Esophagus squamous epithelium (tissue), 4 donors: Measurements from ENCODE around the gene CDKN1B.

Source experiments
- POLR2A ChIP-seq, 4 donors: fragments of 450-650 bp; IDR thresholded peaks; one replicate each; pipeline ENCODE4 v1.6.1; 2017; ENCODE audit warnings: antibody characterized with exemption in 4 of 4, mild to moderate bottlenecking in 4 of 4, moderate library complexity in 3 of 4
- TF ChIP-seq, protein P1 (sequence below), 6 experiments: fragments of 450-650 bp in 4 of 6; fragments of 200-600 bp in 2 of 6; sonication (generic) in 2 of 6; IDR thresholded peaks; one replicate each; pipeline ENCODE4 v1.5.1; 2016 to 2019; ENCODE audit warnings: antibody characterized with exemption in 6 of 6, mild to moderate bottlenecking in 4 of 6, moderate library complexity in 4 of 6

GRCh38 chr12:12715459-12716150, 1.6 kb upstream of the CDKN1B start:
- TF ChIP-seq, protein P1, sequence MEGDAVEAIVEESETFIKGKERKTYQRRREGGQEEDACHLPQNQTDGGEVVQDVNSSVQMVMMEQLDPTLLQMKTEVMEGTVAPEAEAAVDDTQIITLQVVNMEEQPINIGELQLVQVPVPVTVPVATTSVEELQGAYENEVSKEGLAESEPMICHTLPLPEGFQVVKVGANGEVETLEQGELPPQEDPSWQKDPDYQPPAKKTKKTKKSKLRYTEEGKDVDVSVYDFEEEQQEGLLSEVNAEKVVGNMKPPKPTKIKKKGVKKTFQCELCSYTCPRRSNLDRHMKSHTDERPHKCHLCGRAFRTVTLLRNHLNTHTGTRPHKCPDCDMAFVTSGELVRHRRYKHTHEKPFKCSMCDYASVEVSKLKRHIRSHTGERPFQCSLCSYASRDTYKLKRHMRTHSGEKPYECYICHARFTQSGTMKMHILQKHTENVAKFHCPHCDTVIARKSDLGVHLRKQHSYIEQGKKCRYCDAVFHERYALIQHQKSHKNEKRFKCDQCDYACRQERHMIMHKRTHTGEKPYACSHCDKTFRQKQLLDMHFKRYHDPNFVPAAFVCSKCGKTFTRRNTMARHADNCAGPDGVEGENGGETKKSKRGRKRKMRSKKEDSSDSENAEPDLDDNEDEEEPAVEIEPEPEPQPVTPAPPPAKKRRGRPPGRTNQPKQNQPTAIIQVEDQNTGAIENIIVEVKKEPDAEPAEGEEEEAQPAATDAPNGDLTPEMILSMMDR (IDR thresholded peaks at IDR 0.05) = no peak
- peak in 1 of 4 donors; percentile 53 for TF ChIP-seq POLR2A (IDR thresholded peaks at IDR 0.05)
